ENCODE measurements around the gene GLUD1.
"Not testable (repeated sequence)": the region's sequence is repeated elsewhere in the genome, so short reads cannot be mapped to it uniquely, and the experiment has no call there.

The GLUD1 gene

DNA sequence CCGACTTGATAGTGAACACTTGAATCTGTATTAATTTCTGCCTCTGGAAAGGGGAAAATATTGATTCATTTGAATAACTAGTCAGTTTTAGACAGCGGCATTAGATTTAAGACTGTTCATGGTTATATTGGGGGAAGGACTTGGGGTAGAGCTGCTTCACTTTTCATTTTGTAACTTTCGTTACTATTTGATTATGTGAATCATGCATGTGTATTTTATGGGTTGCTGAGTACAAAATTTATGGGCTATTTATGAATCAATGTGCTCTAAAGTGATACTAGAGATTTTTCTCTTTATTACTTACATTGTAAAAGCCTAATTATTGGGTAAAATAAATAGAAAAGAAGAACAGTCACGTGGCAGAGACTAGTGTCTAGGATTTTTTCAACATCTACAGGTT is 4.9 kb downstream of the GLUD1 start:
- DNase-seq = no peak

GRCh38 chr10:87085537-87085936 is 9.1 kb downstream of the GLUD1 start:
- no peak for DNase-seq

- not testable (repeated sequence) for DNase-seq
These were observed 10.3 kb downstream of the GLUD1 start for GRCh38 chr10:87084291-87084782.

- DNase-seq = not testable (repeated sequence)
These were observed 10.9 kb downstream of the GLUD1 start for GRCh38 chr10:87083576-87084290.

- not testable (repeated sequence) for DNase-seq
These were observed 12.4 kb downstream of the GLUD1 start for GRCh38 chr10:87082219-87082618.

DNA sequence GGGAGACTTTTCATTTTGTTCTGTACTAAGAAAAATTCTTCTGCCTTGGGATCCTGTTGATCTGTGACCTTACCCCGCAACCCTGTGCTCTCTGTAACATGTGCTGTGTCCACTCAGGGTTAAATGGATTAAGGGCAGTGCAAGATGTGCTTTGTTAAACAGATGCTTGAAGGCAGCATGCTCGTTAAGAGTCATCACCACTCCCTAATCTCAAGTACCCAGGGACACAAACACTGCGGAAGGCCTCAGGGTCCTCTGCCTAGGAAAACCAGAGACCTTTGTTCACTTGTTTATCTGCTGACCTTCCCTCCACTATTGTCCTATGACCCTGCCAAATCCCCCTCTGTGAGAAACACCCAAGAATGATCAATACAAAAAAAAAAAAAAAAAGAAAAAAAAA is 13.1 kb downstream of the GLUD1 start:
- DNase-seq = not testable (repeated sequence)

GRCh38 chr10:87080621-87081020 is 14.0 kb downstream of the GLUD1 start:
- not testable (repeated sequence) for DNase-seq

DNA sequence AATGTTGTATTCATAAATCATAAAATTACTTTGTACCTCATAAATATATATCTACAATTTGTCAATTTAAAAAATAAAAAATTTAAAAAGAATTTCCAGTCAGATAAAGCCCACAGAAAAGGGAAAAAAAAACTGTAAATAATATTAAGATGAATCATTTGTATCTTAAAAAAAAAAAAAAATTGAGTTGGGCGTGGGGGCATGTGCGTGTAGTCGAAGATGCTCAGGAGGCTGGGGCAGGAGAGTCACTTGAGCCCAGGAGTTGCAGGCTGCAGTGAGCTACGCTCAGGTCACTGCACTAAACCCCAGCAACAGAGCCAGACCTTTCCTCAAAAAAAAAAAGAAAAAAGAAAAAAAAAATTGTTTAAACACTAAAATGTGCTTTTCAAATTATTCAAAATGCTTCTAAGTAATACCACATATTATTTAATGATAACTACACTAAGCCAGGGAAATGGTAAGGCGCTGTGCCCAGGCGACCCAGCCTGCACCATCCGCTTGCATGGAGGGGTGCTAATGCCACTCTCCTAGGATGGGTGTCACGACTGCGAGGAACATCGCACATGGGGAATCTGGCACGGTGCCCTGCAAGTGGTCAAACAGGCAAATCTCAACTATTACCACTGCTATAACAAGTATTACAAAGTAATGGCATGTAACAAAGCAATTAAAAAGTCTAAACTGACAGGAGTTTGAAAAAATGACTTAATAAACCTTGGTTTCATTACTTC is 15.4 kb downstream of the GLUD1 start:
- DNase-seq = no peak

- DNase-seq = not testable (repeated sequence)
These were observed 18.2 kb downstream of the GLUD1 start for GRCh38 chr10:87076421-87076820.

DNA sequence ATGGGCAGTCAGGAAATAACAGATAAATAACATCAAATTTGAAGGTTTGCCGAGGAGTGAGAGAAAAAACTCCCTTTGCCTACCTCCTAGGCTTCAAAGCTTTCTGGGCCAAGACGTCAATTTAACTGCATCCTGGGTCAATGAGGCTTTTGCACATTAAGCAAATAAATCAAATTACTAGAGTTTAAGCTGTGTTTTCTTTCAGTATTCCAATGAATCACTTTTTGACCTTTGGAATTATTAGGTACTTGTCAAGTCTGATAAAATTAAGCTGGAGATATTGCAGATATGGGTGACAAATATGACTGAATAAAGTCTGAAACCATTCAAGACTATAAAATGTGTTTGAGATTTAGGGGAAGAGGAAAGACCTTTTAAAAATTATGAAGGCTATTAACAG is 22.2 kb downstream of the GLUD1 start:
- no peak for DNase-seq

DNA sequence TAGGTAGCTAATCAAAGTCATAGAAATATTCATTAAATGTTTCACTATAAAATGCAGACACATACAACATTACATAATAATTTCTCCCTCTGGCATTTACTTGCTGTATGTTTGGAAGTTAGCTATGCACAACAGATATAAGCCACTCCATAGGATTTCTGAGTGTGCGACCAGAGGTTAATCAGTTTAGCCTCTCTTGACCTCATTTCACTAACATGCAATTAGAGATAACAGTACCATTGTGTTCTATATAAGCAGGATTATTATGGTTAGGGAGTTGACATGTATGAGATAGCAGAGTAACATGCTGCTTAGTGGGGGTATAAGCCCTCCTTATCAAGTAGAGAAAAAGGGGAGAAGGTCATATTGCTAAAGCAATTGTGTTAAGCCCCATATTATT is 26.4 kb downstream of the GLUD1 start:
- no peak for DNase-seq

DNA sequence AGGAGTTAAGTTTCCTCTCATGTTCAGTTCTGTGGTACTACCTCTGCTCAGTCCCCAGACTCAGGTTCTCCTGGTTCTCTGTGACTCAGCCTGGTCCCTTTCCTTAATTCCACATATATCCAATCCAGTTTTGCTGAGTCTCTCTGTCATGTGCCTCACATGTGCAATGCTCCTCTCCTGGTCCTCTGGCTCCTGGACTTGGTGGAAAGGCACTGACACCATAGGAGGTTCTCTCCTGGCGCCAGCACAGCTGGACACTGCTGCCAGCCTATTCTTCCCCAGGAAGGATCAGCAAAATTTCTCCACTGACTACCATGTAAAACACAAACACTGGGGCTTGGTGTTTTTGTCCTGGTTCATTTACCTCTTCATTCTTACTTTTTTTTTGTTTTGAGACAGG is 27.8 kb downstream of the GLUD1 start:
- DNase-seq = no peak

DNA sequence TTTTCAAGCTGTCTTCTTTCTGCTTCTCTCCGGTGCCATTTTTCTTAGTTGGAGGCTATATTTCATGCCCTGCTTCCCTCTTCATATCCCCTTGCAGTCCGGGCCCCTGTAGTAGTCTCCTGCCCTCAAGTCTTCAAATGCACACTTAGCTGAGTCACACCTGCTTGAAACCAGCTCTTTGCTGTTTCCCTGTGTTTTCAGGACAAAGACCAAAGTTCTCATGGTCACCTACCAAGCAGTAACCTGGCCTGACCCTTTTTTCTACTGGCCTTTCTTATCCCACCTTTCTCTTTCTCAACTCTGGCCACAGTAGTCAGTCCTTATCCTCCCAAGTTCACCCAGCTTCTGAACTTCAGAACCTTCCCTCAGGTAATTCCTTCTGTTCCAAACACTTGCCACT is 28.5 kb downstream of the GLUD1 start:
- DNase-seq = no peak

DNA sequence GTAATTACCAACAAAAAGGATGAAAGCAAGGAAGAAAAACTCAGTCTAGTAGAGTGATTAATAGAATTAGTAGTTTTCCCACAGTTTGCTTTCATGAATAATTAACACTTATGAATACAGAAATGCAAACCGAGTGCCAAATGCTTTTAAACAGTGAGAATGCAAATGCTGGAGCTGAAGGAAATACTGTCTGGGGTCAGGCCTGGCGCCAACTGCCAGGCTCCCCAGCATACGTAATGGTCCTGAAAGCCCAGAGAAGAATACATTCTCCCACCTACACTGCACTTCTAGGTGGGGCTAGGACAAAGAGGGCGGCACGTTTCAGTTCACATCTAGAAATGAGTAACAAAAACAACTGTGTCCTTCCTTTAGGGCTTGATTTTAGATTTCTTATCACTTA is 30.0 kb downstream of the GLUD1 start:
- DNase-seq = no peak

- DNase-seq = no peak
These were observed 34.2 kb downstream of the GLUD1 start for GRCh38 chr10:87060280-87060928.

GRCh38 chr10:87059401-87059800 is 35.2 kb downstream of the GLUD1 start:
- DNase-seq = no peak

GRCh38 chr10:87058171-87058570 is 36.5 kb downstream of the GLUD1 start:
- no peak for DNase-seq

DNA sequence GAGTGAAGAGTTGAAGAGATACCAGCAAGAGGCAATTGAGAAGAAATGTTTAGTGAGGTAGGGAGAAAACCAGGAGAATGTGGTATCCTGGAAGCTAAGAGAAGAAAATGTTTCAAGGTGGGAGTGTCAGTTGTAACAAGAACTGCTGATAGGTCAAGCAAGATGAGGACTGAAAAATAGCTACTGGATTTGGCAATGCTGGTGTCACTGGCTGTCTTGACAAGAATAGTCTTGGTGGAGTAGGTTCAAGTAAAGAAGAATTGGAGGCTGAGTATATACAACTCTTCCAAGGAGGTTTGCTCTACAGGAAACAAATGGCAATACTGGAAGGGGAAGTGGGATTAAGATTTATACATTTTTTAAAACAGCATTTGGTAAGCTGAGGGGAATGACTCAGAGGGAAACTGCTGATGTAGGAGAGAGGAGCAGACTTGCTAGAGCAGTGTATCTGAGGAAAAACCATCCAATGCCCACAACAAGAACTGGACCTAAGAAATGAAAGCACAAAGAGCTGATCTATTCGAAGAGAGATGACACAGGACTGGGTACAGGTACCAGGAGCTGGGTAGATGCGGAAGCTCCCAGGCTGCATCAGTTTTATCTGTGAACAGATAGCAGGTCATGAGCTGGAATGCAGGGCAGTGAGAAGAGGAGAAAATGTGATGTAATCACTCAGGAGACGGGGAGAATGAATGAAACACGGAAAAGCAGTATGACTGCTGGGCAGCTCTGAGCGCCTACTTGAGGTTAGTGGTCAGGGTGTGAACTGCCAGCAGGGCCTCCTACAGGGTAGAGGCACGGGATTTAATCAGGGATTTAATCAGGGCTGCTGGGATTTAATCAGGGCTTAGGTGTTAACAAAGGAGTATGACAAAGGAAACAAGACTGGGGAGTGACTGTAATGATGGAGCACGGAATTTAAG is 40.0 kb downstream of the GLUD1 start:
- DNase-seq = no peak

- DNase-seq = no peak
These were observed 41.0 kb downstream of the GLUD1 start for GRCh38 chr10:87053577-87054181.

DNA sequence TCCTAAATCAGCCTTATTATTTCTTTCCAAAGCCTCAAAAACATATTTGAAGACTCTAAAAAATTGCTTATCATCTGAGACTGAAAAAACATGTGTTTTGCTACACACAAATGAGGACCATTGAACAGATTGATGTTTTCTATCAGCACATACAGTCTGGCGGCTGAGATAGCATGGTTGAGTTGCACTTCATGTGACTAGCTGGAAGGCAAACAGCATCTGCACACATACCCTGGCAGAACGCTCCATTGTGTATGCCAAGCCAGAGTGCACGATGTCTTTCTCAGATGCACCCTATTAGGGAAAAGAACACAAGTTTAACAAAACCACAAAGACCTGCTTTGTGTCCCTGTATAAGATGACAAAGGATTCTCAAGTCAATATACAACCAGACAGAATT is 41.5 kb downstream of the GLUD1 start:
- no peak for DNase-seq

DNA sequence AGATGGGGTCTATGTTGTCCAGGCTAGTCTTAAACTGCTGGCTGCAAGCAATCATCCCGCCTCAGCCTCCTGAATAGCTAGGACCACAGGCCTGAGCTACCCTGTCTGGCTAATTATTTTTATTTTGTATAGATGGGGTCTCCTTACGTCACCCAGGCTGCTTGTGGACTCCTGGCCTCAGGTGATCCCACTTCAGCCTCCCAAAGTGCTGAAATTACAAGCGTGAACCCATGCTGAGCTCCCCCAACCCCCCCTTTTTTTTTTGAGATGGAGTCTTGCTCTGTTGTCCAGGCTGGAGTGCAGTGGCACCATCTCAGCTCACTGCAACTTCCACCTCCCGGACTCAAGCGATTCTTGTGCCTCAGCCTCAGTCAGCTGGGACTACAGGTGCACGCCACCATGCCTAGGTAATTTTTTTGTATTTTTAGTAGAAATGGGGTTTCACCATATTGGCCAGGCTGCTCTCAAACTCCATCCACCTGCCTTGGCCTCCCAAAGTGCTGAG is 49.2 kb downstream of the GLUD1 start:
- no peak for DNase-seq

DNA sequence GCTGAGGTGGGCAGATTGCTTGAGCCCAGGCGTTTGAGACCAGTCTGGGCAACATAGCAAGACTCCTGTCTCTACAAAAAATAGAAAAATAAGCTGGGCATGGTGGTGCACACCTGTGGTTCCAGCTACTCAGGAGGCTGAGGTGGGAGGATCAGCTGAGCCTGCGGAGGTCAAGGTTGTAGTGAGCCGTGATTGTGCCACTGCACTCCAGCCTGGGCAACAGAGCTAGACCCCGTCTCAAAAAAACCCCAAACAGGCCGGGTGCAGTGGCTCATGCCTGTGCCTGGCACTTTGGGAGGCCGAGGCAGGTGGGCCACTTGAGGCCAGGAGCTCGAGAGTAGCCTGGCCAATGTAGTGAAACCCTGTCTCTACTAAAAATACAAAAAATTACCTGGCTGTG is 51.1 kb downstream of the GLUD1 start:
- DNase-seq = not testable (repeated sequence)
